ENCODE data around the gene GNLY.
"Not testable (repeated sequence)": the region's sequence is repeated elsewhere in the genome, so short reads cannot be mapped to it uniquely, and the experiment has no call there.

GNLY gene
- 0.20 to 0.31 reads per million in 2 donors for total RNA-seq

DNA sequence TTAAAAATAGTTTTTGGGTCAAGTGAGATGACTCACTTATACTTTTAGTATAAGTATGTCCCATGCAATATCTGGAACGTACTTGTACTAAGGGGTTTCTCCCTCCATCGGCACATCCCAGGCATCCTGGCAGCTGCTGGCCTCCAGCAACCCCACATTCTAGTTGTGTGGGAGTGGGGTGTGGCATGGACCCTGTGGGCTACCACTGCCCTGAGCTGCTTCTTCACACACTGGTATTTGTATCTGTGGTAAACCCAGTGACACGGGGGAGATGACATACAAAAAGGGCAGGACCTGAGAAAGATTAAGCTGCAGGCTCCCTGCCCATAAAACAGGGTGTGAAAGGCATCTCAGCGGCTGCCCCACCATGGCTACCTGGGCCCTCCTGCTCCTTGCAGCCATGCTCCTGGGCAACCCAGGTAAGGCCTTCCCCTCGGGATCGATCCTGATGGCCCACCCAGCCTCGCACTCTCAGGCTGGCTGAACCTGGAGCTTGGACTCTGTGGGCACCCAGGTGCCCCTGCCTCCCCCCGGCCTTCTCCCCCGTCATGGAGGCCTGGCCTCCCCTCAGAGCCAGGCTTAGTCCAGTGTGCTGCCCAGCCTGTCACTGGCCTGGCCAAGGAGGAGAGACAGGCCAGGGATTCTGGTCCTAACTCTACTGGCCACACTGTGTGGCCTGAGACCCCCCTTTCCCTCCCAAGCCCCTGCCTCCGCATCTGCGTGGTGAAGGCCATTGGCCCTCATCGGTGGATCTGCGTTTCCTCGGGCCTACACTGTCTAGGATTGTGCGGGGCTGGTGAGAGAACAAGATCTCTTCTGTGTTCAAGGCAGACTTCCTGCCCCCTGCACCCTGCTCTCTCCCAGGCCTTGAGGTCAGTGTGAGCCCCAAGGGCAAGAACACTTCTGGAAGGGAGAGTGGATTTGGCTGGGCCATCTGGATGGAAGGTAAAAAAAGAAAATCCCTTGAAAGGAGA is at the start of gene GNLY:
Gene GNLY, plus strand, starts transcription at position 307 of the 974 bp plus-strand sequence. Its CDS starts 61 bp downstream, at position 368.
- peak in 1 of 5 experiments; percentile 37 for DNase-seq

- DNase-seq = no peak
These were observed 49.2 kb upstream of the GNLY start for GRCh38 chr2:85644909-85645308.

- DNase-seq = no peak
These were observed 48.0 kb upstream of the GNLY start for GRCh38 chr2:85646166-85646565.

GRCh38 chr2:85647823-85648526 is 46.2 kb upstream of the GNLY start:
- no peak for DNase-seq

- peak in 1 of 5 experiments; percentile 56 for DNase-seq
These were observed 45.5 kb upstream of the GNLY start for GRCh38 chr2:85648619-85649018.

GRCh38 chr2:85649201-85650190 is 44.7 kb upstream of the GNLY start:
- no peak for DNase-seq

DNA sequence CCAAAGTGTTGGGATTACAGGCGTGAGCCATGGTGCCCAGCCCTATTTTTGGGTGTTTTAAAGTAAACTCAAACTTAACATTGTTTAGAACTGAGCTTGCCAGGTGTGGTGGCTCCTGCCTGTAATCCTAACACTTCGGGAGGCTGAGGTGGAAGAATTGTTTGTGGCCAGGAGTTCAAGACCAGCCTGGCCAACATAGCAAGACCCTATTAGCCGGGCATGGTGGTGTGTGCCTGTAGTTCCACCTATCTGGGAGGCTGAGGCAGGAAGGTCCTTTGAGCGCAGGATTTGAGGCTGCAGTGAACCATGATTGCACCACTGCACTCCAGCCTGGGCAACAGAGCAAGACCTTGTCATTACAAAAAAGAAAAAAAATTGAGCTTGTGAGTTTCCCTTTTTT is 43.7 kb upstream of the GNLY start:
- no peak for DNase-seq

DNA sequence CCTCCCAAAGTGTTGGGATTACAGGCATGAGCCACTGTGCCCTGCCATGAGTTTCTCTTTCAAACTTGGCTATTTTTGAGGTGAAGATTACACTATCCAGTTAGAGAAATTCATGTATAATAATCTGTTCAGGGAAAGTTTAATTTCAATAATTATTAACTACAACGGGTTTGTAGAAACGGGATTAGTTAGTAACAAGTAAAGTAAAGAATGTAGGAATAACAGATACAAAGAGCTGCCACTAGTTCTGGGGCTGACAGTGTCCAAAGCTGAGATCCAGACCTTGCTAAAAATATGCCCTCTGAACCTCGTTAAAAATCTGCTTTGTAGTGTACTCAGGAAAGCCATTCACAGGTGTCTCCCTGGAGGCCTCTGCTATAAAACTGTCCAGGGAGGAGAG is 43.1 kb upstream of the GNLY start:
- DNase-seq = no peak

- DNase-seq = no peak
These were observed 42.1 kb upstream of the GNLY start for GRCh38 chr2:85652056-85652455.

- DNase-seq = no peak
These were observed 40.2 kb upstream of the GNLY start for GRCh38 chr2:85653996-85654395.

DNA sequence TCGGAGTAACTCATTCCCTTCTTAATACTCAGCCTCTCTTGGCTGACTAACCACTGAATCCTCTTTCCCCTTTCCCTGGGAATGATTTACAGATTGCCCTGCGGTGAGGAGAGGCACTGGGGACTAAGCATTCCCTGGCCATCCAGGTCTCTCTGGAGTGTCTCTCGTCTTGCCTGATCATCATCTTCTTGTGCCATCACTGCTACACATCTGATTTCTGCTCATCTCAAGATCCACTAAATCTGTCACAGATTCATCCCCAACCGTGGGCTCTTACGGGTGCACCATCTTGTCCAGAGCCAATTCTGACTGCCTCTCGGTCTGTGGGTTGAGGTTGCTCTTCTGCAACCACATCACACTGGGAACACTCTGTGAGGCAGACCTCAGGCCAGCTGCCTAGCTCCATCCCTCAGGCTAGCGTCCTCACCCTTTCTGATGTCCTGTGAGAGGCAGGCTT is 38.2 kb upstream of the GNLY start:
- no peak for DNase-seq

DNA sequence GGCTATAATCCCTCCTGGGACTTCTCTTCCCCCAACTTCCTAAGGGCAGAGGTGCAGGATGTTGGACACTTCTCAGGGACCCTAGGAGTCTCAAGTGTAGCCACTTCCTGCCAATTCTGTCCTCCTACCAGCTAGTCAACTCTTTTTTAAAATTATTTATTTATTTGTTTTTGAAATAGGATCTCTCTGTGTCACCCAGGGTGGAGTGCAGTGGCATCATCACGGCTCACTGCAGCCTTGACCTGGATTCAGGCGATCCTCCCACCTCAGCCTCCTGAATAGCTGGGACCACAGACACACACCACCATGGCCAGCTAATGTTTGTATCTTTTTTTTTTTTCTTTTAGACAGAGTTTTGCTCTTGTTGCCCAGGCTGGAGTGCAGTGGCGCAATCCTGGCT is 37.7 kb upstream of the GNLY start:
- no peak for DNase-seq

DNA sequence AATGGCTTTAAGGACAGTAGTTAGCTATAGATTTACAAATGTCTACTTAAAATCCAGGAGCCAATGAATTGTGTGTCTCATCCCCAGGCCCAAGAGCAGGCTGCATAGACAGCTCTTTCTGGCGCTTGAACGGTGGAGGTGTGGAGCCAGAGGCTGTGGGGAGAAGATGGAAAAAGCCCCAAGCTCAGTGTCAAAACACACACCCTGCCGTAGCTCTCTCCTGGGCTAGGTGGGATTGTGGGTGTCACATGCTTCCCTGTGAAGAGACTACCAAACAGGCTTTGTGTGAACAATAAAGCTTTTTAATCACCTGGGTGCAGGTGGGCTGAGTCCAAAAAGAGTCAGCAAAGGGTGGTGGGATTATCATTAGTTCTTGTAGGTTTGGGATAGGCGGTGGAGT is 36.8 kb upstream of the GNLY start:
- DNase-seq = not testable (repeated sequence)

DNA sequence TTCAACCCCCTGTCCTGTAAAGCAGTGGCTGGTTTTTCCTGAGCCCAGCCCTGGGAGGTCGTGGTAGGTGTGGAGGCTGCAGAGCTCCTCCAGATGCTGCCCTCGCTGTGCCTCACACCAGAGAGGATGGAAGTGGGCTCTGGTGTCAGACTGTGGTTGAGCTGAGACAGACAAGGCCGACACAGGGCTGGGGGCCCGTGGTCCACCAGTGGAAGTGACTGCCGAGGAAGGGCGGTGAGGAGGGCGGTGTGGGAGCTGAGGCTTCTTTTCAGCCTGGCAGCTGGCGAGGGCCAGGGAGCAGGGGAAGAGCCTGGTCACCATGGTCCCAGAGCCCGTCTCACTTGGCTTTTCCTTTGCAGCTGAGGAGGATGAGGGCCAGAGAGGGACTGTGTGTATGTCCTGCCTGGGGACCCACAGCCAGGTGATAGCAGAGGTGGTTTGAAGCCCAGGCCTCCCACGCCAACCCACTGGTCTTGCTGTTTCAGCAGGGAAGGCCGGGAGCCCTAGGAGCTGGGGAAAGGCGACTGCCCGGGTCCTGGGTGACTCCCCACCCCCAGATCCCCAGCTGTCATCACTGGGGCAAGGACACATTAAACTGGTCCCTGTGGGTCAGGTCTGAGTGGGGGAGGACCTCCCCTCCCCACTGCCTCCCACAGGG is 34.7 kb upstream of the GNLY start:
- DNase-seq = no peak

DNA sequence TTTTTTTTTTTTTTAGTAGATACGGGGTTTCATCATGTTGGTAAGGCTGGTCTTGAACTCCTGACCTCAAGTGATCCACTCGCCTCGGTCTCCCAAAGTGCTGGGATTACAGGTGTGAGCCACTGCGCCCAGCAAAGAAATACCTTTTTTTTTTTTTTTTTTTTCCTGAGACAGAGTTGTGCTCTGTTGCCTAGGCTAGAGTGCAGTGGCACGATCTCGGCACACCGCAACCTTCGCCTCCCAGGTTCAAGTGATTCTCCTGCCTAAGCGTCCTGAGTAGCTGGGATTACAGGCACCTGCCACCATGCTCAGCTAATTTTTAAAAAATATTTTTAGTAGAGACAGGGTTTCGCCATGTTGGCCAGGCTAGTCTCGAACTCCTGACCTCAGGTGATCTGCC is 33.9 kb upstream of the GNLY start:
- DNase-seq = not testable (repeated sequence)

DNA sequence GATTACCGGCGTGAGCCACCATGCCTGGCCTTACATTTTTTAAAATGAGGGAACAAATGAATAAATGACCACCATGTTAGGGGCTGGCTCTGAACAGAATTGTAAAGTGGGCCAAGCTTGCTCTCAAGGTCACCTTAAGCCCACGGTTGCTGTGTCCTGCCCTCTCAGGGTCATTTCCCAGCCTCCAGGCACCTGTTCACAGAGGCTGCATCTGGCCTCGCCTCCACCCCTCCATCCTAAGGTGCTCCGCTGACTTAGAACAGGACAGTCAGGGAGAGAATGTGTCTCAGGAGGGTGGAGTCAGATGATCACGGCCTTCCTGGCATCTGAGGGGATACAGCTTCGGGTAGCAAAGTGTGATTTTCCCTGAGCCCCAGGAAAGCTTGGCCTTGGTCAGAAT is 33.4 kb upstream of the GNLY start:
- no peak for DNase-seq

- DNase-seq = no peak
These were observed 32.9 kb upstream of the GNLY start for GRCh38 chr2:85661139-85661858.

DNA sequence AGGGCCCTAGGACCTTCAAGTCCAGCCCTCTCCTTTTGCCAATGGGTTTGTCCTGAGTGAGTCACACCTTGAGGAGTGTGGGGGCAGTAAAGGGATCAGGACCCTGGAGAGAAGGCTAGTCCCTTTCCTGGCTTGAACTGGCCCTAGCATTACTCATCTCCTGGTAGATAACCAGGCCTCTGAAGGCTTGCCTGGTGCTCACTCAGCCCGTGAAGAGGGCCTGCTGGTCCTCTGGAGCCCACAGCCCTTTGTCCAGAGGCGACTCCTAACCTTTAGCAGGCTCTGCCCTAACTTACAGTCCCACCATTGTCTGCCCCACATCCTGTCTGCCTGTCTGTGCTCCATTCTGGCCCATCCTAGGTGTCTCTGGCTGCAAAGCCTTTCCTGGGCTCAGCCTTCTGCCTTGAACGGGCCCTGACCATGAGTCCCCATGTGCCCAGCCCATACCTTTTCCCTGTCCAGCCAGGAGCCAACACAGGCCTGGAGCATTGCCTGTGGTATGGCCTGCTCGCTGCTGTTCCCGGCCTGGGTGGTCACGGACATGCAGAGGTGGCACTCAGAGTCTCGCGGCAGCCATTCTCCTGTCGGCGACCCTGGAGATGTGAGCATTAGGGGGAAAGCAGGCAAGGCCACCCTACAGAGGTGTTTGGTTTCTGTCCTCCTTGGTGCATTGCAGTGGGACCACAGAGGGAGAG is 31.1 kb upstream of the GNLY start:
- DNase-seq = no peak

DNA sequence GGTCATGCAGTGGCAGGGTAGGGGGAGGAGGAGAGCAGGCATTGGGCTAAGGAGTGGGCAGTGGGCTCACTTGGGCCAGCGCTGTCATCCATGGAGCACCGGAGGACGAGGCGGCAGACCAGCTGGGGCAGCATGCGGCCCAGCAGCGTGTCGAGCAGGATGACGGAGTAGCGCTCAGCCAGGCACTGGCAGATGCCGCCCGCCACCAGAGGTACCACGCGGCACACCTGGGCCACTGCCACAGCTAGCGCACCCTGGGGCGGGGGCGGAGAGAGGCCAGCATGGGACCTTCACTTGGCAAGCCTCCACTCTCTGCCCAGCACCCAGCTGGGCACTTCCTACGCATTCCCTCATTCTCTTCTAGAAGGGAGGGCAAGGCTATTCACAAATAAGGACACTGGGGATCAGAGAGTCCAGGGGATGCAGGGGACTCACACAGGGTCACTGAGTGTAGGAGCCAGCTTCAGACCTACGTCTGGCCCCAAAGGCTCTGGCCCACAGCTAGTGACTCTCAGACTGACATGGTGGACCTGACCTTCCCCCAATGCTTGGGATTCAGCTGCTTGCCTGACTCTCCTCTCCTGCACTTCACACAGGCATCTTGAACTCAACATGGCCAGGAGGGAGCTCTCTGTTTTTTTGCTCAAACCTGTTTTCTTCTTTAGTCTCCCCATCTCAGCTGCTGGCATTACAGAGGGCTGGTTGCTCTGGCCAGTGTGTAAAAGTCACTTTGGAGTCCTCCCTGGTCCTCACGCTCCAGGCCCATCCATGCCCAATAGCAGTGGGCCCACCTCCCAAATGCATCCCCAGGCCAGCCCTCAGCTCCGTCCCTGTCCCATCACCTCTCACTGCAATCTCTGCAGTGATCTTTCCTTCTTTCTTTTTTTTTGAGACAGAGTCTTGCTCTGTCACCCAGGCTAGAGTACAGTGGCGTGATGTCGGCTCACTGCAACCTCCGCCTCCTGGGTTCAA is 30.3 kb upstream of the GNLY start:
- DNase-seq = no peak

Data from T-helper 2 cell (primary cell).